Measurements from ENCODE around the gene RBFOX1.

Gene RBFOX1

DNA sequence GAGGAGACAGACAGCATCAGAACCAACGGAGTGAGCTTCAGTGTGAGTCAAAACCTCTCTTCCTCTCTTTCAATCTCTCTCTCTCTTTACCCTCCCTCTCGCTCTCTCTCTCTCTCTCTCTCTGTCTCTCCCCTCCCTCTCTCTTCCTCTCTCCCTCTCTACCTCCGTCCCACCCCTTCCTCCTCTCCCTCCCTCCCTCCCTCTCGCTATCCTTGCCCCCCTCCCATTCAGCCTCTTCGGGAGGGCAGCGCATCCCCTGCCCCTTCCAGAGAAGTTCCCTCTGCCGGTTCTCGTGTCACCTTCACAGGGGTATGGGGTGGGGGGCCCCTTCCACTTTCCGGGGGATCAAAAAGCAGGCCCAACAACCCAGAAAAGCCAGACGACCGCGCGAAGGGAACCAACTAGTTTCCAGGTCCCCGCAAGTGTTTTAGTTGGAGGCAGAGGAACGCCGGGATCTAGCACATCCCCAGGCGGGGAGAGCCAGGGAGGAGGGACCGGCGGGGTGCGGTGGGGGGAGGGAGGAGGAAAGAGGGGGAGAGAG, 28.9 kb upstream of the RBFOX1 start:
- TF ChIP-seq, protein P1, sequence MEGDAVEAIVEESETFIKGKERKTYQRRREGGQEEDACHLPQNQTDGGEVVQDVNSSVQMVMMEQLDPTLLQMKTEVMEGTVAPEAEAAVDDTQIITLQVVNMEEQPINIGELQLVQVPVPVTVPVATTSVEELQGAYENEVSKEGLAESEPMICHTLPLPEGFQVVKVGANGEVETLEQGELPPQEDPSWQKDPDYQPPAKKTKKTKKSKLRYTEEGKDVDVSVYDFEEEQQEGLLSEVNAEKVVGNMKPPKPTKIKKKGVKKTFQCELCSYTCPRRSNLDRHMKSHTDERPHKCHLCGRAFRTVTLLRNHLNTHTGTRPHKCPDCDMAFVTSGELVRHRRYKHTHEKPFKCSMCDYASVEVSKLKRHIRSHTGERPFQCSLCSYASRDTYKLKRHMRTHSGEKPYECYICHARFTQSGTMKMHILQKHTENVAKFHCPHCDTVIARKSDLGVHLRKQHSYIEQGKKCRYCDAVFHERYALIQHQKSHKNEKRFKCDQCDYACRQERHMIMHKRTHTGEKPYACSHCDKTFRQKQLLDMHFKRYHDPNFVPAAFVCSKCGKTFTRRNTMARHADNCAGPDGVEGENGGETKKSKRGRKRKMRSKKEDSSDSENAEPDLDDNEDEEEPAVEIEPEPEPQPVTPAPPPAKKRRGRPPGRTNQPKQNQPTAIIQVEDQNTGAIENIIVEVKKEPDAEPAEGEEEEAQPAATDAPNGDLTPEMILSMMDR (IDR thresholded peaks at IDR 0.05; ENCODE audit: borderline replicate concordance, insufficient read depth, low read depth, low read length), result no peak
- H3K4me3 ChIP-seq (ENCODE audit: low read depth, low read length), result no peak overlapping the region

DNA sequence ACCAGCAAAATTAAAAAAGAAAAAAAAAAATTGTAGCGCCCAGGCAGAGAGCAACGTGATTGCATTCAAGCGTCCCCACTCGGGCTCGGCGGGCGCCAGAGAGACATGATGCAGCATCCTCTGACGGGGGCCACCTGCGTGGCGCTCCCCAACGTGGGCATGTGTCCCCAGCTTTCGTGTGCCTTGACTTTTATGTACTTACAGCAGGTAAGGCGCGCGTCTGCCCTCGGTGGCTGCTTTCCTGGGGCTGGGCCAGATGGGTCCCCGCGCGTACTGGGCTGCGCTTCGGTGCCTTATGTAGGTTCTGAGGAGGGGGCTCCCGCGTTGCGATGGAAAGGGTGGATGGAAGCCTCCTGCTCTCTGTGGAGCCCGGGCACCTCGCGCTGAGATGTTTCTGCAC, 28.4 kb upstream of the RBFOX1 start:
- TF ChIP-seq, protein P1 (IDR thresholded peaks at IDR 0.05; ENCODE audit: borderline replicate concordance, insufficient read depth, low read depth, low read length), result no peak
- H3K4me3 ChIP-seq (ENCODE audit: low read depth, low read length), result no peak overlapping the region

DNA sequence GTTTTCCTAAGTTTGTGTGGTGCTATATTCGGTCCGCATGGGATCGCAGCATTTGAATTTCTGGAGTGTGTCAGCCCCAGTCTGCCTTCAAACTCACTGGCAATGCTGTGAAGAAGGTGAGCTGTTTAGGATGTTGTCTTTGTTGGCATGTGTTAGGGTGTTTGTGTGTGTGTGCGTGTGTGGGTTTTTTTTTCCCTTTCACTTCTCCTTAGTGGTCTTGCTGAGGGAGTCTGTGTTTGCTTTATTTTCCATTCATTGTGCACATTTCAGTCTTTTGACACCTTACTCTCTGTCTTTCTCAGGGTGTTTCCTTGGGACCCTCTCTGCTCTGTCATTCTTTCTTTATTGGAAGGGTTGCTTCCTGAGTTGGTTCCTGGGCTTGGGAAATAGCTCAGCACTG, 27.7 kb upstream of the RBFOX1 start:
- H3K4me3 ChIP-seq (ENCODE audit: low read depth, low read length), result no peak overlapping the region
- TF ChIP-seq, protein P1 (IDR thresholded peaks at IDR 0.05; ENCODE audit: borderline replicate concordance, insufficient read depth, low read depth, low read length), result no peak

DNA sequence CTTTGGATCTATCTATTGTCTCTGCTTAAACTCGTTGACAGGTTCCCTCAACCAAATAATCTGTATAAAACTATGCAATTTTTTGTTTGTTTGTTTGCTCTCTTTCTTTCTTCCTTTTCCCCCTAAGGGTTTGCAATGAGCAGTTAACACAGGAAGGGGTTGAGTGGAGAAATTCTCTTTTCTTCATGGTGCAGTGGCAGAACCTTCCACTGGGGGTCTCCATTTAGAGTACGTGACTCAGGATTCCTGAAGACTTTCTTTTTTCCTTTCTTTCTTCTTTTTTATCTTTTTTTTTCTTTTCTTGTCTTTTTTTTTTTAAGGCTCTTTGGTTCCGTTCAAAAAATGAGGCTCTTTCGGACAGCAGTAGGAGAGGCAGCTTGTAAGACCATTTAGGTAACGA, 19.5 kb upstream of the RBFOX1 start:
- H3K4me3 ChIP-seq (ENCODE audit: low read depth, low read length), result no peak overlapping the region

DNA sequence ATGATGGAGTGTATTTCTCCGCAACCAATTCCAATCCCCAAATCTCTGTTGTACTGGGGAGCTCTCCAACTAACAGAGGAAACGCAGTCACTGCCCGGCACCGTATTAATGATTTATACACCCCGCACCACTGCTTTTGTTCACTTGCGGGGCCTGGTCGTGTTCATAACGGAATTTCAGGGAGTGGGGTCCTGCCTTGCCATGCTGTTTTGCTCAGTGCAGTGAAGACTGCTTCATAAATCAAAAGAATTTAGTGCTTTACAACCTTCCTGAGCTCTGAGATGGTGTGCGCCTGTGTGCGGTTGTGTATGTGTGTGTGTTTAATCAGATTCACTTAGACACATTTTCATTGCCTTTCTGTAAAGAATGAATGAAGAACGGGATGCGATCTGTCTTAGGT, 18.5 kb upstream of the RBFOX1 start:
- H3K4me3 ChIP-seq (ENCODE audit: low read depth, low read length), result no peak overlapping the region
- TF ChIP-seq, protein P1 (IDR thresholded peaks at IDR 0.05; ENCODE audit: borderline replicate concordance, insufficient read depth, low read depth, low read length), result no peak

More for the DNA sequence above, 19.5 kb upstream of the RBFOX1 start:
- TF ChIP-seq, protein P1 (IDR thresholded peaks at IDR 0.05; ENCODE audit: borderline replicate concordance, insufficient read depth, low read depth, low read length), result no peak

DNA sequence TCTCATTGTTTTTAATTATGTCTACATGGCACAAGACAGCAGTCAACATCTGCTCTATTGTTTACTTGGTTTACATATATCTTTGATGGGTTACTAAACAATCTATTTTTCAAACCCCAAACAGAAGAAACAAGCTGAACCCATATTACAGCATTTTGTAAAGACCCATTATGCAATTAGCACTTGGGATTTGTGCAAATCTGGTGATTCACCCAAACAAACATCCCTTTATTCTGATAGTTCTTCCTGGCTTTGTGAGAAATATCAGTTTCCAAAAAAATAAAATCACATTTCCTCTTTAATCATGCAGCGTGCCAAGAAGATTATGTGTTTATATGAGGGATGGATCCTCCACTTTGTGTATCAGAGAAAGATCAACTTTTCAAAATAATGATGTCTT, 16.8 kb upstream of the RBFOX1 start:
- no peak overlapping the region for H3K4me3 ChIP-seq (ENCODE audit: low read depth, low read length)
- TF ChIP-seq, protein P1 (IDR thresholded peaks at IDR 0.05; ENCODE audit: borderline replicate concordance, insufficient read depth, low read depth, low read length), result no peak

DNA sequence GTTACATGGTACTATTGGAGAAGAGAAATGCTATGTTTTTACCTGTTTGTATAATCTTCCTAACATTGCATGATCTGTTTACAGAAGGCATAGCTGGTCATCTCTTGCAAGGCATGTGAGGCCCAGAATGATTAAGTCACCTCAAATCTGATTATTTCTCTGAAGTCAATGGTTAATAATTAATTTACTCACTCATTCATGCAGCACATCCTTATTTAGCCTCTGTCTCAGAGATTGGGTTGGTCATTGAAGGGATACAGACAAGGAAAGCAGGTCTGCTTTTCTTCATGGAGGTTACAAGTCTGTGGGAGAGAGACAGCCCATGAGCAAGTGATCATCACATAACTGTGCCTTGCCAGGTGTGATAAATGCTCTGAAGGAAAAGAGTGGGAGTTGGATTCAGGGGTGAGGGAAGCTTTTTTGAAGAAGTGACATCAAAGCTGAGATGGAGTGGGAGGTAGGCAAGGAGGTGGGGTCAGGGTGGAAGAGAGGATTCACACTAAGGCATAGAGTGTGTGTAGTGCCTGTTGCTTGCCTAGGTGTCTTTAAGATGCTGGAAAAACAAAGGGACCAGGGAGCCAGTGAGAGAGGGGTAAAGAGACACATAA, 16.3 kb upstream of the RBFOX1 start:
- H3K4me3 ChIP-seq (ENCODE audit: low read depth, low read length), result no peak overlapping the region
- TF ChIP-seq, protein P1 (IDR thresholded peaks at IDR 0.05; ENCODE audit: borderline replicate concordance, insufficient read depth, low read depth, low read length), result no peak
